K562 treated with DMSO at 1 percent for 12 hours (cell line): Measurements from ENCODE around the gene CCDC177. TPM values are rescaled to one million over a fixed set of nuclear protein-coding genes. Genes with fewer than 3 reads are reported as not detected.

ENCODE experiments used
- total RNA-seq: library from RNA; unstranded; fragments of 300-600 nt; gene quantifications from 2 replicates; pipeline ENCODE4 v1.2.3, GENCODE V29; 2022; ENCODE audit not compliant: insufficient read depth

The CCDC177 gene
- total RNA-seq: not detected in 2 replicates

DNA sequence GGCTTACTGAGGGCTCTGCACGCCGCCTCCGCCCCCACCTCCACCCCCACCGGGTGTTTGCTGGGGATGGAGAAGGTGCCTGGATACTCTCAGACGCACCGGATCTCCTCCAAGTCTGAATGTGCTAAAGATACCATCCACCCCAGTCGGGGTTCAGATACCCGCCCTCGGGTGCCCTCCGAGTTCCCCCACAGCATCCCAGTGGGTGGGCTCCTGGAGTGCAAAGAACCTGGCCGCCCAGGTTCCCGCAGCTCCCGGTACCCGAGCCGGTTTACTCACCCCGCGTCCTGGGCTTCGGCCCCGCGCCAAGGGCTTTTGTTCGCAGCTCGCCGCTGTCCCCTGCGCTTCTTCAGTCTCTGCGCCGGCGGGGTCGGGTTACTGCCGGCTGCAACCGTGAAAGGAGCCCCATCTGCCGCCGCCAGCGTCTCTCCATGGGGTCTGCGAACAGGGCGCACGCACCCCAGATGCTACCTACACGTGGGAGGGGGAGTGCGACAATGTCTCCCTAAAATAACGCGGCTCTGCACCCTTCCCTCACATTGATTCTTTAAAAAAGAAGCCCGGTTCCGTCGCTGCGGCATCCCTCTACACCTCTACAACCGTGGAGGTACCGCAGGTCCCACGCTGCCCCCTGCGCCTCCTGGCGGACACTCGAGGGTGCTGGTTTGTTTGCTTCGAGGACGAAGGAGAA is at the start of gene CCDC177:
CCDC177 (minus strand) TSS at position 609 of the 691 bp plus-strand sequence. CDS start 1,249 bp downstream, outside the sequence.

DNA sequence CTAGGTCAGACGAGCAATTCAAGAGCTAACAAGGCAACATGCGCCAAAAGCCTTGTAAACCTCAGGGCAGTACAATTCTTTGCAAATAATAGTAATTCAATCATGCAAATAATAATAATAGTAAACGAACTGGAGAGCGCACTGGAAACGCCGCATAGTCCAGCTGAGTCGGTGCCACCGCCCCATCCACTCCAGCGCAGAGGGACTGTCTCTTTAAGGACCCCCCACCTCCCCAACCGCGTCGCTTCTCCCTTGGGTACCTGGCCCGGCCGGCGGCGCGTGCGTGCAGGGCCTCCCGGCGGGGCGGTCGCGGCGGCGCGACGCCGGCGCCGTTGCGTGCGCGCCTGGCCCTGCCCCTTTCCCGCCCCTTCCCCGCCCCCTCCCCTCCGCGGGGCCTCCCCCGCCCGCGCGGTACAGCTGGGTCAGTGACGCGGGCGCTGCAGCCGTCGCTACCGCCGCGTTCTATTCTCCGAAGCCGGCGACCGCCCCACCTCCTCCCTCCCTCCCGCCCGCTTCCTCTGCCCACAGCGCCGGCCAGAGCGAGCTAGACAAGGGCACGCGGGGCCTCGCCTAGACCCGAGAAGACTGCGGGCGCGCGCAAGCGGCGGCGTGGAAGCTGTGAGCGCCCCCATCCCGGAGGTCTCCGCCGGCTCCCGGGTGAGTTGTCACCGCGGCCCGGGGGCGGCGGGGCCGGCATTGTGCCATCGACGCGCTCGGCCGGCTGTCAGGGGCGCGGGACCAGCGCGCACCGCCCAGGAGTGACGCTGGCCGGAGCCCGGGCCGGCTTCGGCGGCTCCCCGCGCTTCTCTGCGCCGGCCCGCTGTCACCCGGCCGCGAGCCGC is 36.7 kb upstream of the CCDC177 start, which contains the start of gene SUSD6:
SUSD6 (plus strand) TSS at position 425 of the 842 bp plus-strand sequence. CDS start 46,997 bp downstream, outside the sequence.

Other genes with a start within 250 kb of the CCDC177 start
- gene ERH, start 176.6 kb downstream of the CCDC177 start, total RNA-seq: 94.0 and 119 TPM in 2 replicates
- gene SLC39A9, start 176.2 kb downstream of the CCDC177 start, total RNA-seq: 14.4 and 30.1 TPM in 2 replicates
- not detected in 2 replicates for gene PLEKHD1, start 90.1 kb downstream of the CCDC177 start, total RNA-seq
- 3.3 and 9.6 TPM in 2 replicates for gene SUSD6, start 36.7 kb upstream of the CCDC177 start, total RNA-seq
- 199 and 259 TPM in 2 replicates for gene SRSF5, start 192.3 kb upstream of the CCDC177 start, total RNA-seq
- gene SLC10A1, start 222.4 kb upstream of the CCDC177 start, total RNA-seq: not detected in 2 replicates